Suprapubic skin (tissue), 4 donors: Measurements from ENCODE around the gene ERC2.

Experiments used
- EP300 ChIP-seq: sonication (generic); formaldehyde crosslinking; IDR thresholded peaks from one replicate; pipeline ENCODE4 v1.6.1; 2017; ENCODE audit warnings: antibody characterized with exemption
- POLR2A ChIP-seq, 2 donors: fragments of 450-650 bp; IDR thresholded peaks; one replicate each; pipeline ENCODE4 v1.6.1; 2017; ENCODE audit warnings: antibody characterized with exemption in 2 of 2, mild to moderate bottlenecking in 2 of 2, moderate library complexity in 2 of 2
- POLR2AphosphoS5 ChIP-seq, 3 donors: sonication (generic); formaldehyde crosslinking; IDR thresholded peaks; one replicate each; pipeline ENCODE4 v1.6.1; 2017; ENCODE audit warnings: antibody characterized with exemption in 3 of 3
- TF ChIP-seq, protein P1 (sequence below), 2 donors: fragments of 200-600 bp in 1 of 2; fragments of 450-650 bp in 1 of 2; sonication (generic) in 1 of 2; IDR thresholded peaks; one replicate each; pipeline ENCODE4 v1.5.1; 2016 to 2019; ENCODE audit warnings: antibody characterized with exemption in 2 of 2, mild to moderate bottlenecking in 1 of 2, moderate library complexity in 1 of 2

DNA sequence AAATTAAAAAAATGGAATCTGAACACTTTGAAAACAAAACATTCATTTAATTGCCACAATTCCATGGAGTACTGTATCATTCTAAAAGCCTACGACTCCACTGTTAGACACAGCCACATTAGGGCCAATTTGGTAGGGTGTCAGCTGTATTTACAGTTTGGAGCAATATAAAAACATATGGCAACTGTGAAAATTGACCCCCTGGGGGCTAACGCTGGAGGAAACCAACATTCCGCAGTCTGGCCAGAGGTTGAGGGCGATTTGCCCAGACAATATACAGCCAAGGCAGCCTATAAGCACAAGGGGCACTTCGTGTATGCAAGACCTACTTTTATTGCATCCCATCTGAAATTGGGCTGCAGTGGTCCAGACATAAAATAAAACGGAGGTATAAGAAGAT lies 504.7 kb downstream of the ERC2 start:
- TF ChIP-seq POLR2AphosphoS5 (IDR thresholded peaks at IDR 0.05) = no peak
- TF ChIP-seq, protein P1, sequence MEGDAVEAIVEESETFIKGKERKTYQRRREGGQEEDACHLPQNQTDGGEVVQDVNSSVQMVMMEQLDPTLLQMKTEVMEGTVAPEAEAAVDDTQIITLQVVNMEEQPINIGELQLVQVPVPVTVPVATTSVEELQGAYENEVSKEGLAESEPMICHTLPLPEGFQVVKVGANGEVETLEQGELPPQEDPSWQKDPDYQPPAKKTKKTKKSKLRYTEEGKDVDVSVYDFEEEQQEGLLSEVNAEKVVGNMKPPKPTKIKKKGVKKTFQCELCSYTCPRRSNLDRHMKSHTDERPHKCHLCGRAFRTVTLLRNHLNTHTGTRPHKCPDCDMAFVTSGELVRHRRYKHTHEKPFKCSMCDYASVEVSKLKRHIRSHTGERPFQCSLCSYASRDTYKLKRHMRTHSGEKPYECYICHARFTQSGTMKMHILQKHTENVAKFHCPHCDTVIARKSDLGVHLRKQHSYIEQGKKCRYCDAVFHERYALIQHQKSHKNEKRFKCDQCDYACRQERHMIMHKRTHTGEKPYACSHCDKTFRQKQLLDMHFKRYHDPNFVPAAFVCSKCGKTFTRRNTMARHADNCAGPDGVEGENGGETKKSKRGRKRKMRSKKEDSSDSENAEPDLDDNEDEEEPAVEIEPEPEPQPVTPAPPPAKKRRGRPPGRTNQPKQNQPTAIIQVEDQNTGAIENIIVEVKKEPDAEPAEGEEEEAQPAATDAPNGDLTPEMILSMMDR (IDR thresholded peaks at IDR 0.05) = no peak
- TF ChIP-seq POLR2A (IDR thresholded peaks at IDR 0.05) = no peak
- TF ChIP-seq EP300 = no peak
